GM23338 (cell line): Measurements from ENCODE around the gene SIDT1. TPM values are rescaled to one million over a fixed set of nuclear protein-coding genes. Genes with fewer than 3 reads are reported as not detected.
A peak's percentile ranks its signal among the peaks of the same experiment; 100 is the strongest.

Source experiments
- ATAC-seq: fragments of 200-7000 bp; cut with Tn5 transposase; 3 replicates; pipeline ENCODE4 v1.9.1; 2020
- DNase-seq: peaks from one replicate; pipeline ENCODE4 v3.0.0-alpha.2; 2015; ENCODE audit warnings: low spot score
- H2AFZ ChIP-seq: fragments of 200-600 bp; sonication (generic); 2 replicates; pipeline ENCODE4 v1.8.0; 2016; ENCODE audit warnings: antibody characterized with exemption, mild to moderate bottlenecking, moderate library complexity
- H3F3A ChIP-seq: fragments of 200-600 bp; sonication (generic); replicated peaks from 2 replicates; pipeline ENCODE4 v1.8.0; 2017; ENCODE audit warnings: antibody characterized with exemption, mixed run types, low read depth
- H3K27ac ChIP-seq: fragments of 200-600 bp; sonication (generic); 2 replicates; pipeline ENCODE4 v1.6.1; 2016; ENCODE audit warnings: low read depth
- H3K27me3 ChIP-seq: fragments of 200-600 bp; sonication (generic); 2 replicates; pipeline ENCODE4 v1.8.0; 2016; ENCODE audit warnings: mild to moderate bottlenecking, mixed run types, moderate library complexity; ENCODE audit not compliant: insufficient read depth
- H3K36me3 ChIP-seq: fragments of 200-600 bp; sonication (generic); 2 replicates; pipeline ENCODE4 v1.8.0; 2016; ENCODE audit warnings: mild to moderate bottlenecking; ENCODE audit not compliant: insufficient read depth
- H3K4me1 ChIP-seq: fragments of 200-600 bp; sonication (generic); 2 replicates; pipeline ENCODE4 v1.8.0; 2016; ENCODE audit warnings: mild to moderate bottlenecking, moderate library complexity; ENCODE audit not compliant: insufficient read depth
- H3K4me2 ChIP-seq: fragments of 200-600 bp; sonication (generic); 2 replicates; pipeline ENCODE4 v1.7.1; 2017; ENCODE audit warnings: mixed run types
- H3K4me3 ChIP-seq: fragments of 200-600 bp; sonication (generic); 2 replicates; pipeline ENCODE4 v1.6.1; 2016; ENCODE audit warnings: mixed run types
- H3K79me2 ChIP-seq: fragments of 200-600 bp; sonication (generic); replicated peaks from 2 replicates; pipeline ENCODE4 v1.8.0; 2017; ENCODE audit warnings: mild to moderate bottlenecking; ENCODE audit not compliant: insufficient read depth
- H3K9me2 ChIP-seq: fragments of 200-600 bp; sonication (generic); 2 replicates; pipeline ENCODE4 v1.8.0; 2017; ENCODE audit not compliant: insufficient read depth
- H4K20me1 ChIP-seq: fragments of 200-600 bp; sonication (generic); replicated peaks from 2 replicates; pipeline ENCODE4 v1.8.0; 2017; ENCODE audit warnings: mild to moderate bottlenecking; ENCODE audit not compliant: insufficient read depth
- H3K27ac Mint-ChIP-seq: 2 replicates; pipeline ENCODE4 v1.8.0; 2020; ENCODE audit warnings: inconsistent platforms, mild to moderate bottlenecking, moderate library complexity, mixed read lengths
- H3K27me3 Mint-ChIP-seq: 3 replicates; pipeline ENCODE4 v1.8.0; 2022; ENCODE audit warnings: low read depth, mild to moderate bottlenecking, moderate library complexity, mixed read lengths, inconsistent platforms; ENCODE audit not compliant: insufficient read depth, poor library complexity
- H3K36me3 Mint-ChIP-seq: 3 replicates; pipeline ENCODE4 v1.8.0; 2021; ENCODE audit warnings: low read depth, mild to moderate bottlenecking, inconsistent platforms, moderate library complexity, mixed read lengths
- H3K4me1 Mint-ChIP-seq: 3 replicates; pipeline ENCODE4 v1.8.0; 2020; ENCODE audit warnings: mild to moderate bottlenecking, inconsistent platforms, mixed read lengths
- H3K4me3 Mint-ChIP-seq: 3 replicates; pipeline ENCODE4 v1.8.0; 2021; ENCODE audit warnings: moderate library complexity, mild to moderate bottlenecking, inconsistent platforms, mixed read lengths
- H3K9me3 Mint-ChIP-seq: 3 replicates; pipeline ENCODE4 v1.8.0; 2020; ENCODE audit warnings: moderate library complexity, mild to moderate bottlenecking, inconsistent platforms, mixed read lengths
- CTCF ChIP-seq, 2 experiments: fragments of 200-600 bp in 1 of 2; sonication (generic) in 1 of 2; conservative IDR thresholded peaks; 2 replicates each; pipeline versions ENCODE4 v1.5.1 to v1.6.1; 2016 to 2017; ENCODE audit warnings: antibody characterized with exemption in 2 of 2, low read depth in 2 of 2, mild to moderate bottlenecking in 2 of 2, moderate library complexity in 1 of 2
- EZH2 ChIP-seq: fragments of 200-600 bp; sonication (generic); IDR thresholded peaks from one replicate; pipeline ENCODE4 v1.8.0; 2017; ENCODE audit warnings: antibody characterized with exemption, mild to moderate bottlenecking, low read depth; ENCODE audit not compliant: unreplicated experiment
- EZH2phosphoT487 ChIP-seq: fragments of 200-600 bp; sonication (generic); IDR thresholded peaks from one replicate; pipeline ENCODE4 v1.8.1; 2018; ENCODE audit warnings: antibody characterized with exemption; ENCODE audit not compliant: unreplicated experiment
- JUNB ChIP-seq: IDR thresholded peaks from one replicate; pipeline ENCODE4 v1.6.1; 2016; ENCODE audit warnings: antibody characterized with exemption; ENCODE audit not compliant: unreplicated experiment
- NANOG ChIP-seq: IDR thresholded peaks from 2 replicates; pipeline ENCODE4 v1.6.1; 2016; ENCODE audit warnings: antibody characterized with exemption, borderline replicate concordance
- STAT1 ChIP-seq: IDR thresholded peaks from one replicate; pipeline ENCODE4 v1.6.1; 2016; ENCODE audit warnings: antibody characterized with exemption; ENCODE audit not compliant: unreplicated experiment
- ZNF331 ChIP-seq: fragments of 250-450 bp; sonication (Bioruptor Pico); IDR thresholded peaks from 2 replicates; pipeline ENCODE4 v1.5.0; 2020; ENCODE audit warnings: low read depth, mild to moderate bottlenecking, moderate library complexity
- long read RNA-seq: library from polyadenylated mRNA; unstranded; transcript quantifications from one replicate; pipeline ENCODE4 v2.0.0, GENCODE V29; 2020; ENCODE audit not compliant: unreplicated experiment
- polyA plus RNA-seq: library from polyadenylated mRNA; unstranded; fragments of >200 nt; fragmentation: Nextera tagmentation; extraction: Ambion mirVana; gene quantifications from 2 replicates; pipeline ENCODE4 v1.2.1, GENCODE V29; 2016
- total RNA-seq: library from RNA; depleted of rRNA; stranded (reverse); fragments of >200 nt; shearing (Covaris generic); gene quantifications from 2 replicates; pipeline ENCODE4 v1.2.3, GENCODE V29; 2014; rRNA removed
- TF ChIP-seq, protein P1 (sequence below): fragments of 250-450 bp; sonication (Bioruptor Pico); IDR thresholded peaks from 2 replicates; pipeline ENCODE4 v1.5.0; 2020; ENCODE audit warnings: mild to moderate bottlenecking, moderate library complexity

SIDT1 gene
- total RNA-seq (0.10 TPM in 1 of 2 replicates, not detected in the other), polyA plus RNA-seq (not detected in 2 replicates)
- long read RNA-seq = 0 reads

DNA sequence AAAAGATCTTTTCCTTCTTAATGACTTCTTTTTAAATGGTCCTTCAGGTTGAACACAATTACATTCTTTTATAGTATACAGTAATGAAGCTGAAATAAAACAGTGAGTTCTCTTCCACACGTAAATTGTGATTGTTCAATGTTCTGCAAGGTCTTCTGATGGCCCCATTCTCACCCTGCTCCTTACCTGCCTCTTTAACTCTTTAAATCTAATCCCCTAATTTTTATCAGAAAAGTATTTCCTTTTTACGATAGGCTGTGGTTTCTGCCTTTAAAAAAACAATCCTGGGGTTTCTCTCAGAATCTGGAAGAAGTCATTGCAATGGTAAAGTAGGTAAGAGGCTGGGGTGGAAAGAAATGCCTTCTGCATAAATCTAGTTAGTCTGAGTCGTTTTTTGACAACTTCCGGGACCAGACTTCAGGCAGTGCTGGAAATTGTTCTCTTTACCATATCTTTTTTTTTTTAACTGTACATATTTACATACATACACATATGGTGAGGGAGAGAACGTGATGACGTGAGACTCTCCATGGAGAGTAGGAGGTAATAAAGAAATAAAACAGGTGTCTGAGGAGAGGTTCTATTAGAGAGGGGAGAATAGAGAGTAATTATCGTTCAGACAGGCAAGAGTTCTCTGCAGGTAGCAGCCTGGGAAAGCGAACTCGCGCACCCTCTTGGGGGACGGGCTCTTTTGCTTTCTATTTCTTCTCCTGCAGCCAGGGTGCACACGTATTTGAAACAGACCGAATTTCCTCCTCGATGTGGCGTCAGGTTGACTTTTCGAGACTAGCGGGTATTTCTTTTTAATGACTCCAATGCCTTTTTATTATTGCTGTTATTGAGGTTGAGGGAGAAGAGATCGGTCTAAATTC, at the start of gene SIDT1:
Gene SIDT1 (plus strand): TSS at position 730 of the 872 bp plus-strand sequence. CDS start 467 bp downstream, outside the sequence.
- Mint-ChIP-seq H3K4me3 (peak within 1 kb of the TSS; percentile 86), H3K27ac (no peak within 1 kb of the TSS), H3K27me3 (peaks cover 46% of the 10 kb centered on the region), H3K36me3 (no peaks in the 10 kb centered on the region), H3K4me1 (peaks cover 10% of the 10 kb centered on the region; the same call in 1 of the 3 replicates), H3K9me3 (no peaks in the 10 kb centered on the region; the same call in 1 of the 3 replicates)
- DNase-seq = peak; percentile 66
- peak; percentile 58 for ATAC-seq
- no peaks in the 10 kb centered on the region for H3K9me2 ChIP-seq
- H3K4me2 ChIP-seq = peak within 1 kb of the TSS; percentile 91
- H3K36me3 ChIP-seq = no peaks in the 10 kb centered on the region
- peak; percentile 73 for TF ChIP-seq EZH2
- peak in 1 of 2 experiments; percentile 8; a peak in 1 of 4 replicates for TF ChIP-seq CTCF (conservative IDR thresholded peaks at IDR 0.05; ENCODE audit: low read depth in 2 of 2)
- TF ChIP-seq EZH2phosphoT487 = no peak
- no peaks in the 10 kb centered on the region for H3F3A ChIP-seq
- H3K4me3 ChIP-seq = peak within 1 kb of the TSS; percentile 67
- no peak within 1 kb of the TSS for H3K27ac ChIP-seq
- H3K27me3 ChIP-seq = peaks cover 84% of the 10 kb centered on the region
- peaks cover 7% of the 10 kb centered on the region; the same call in 1 of the 2 replicates for H3K4me1 ChIP-seq
- no peaks in the 10 kb centered on the region for H4K20me1 ChIP-seq
- no peaks in the 10 kb centered on the region for H3K79me2 ChIP-seq
- H2AFZ ChIP-seq = peak within 1 kb of the TSS; percentile 98

- no peak for ATAC-seq
- Histone ChIP-seq H3K79me2 (no peaks in the 10 kb centered on the region), H3K27me3 (no peaks in the 10 kb centered on the region), H3K9me2 (no peaks in the 10 kb centered on the region), H3K4me1 (no peaks in the 10 kb centered on the region), H3K27ac (no peak overlapping the region), H4K20me1 (no peaks in the 10 kb centered on the region), H3K4me2 (no peak overlapping the region), H3K4me3 (no peak overlapping the region), H3F3A (no peaks in the 10 kb centered on the region), H3K36me3 (0 out of 2 replicates have a peak, but pooled peaks cover 4% of the 10 kb centered on the region), H2AFZ (no peak overlapping the region)
- DNase-seq = peak; percentile 16
- no peaks in the 10 kb centered on the region for H3K4me1 Mint-ChIP-seq
- peaks cover 41% of the 10 kb centered on the region for H3K36me3 Mint-ChIP-seq
- no peaks in the 10 kb centered on the region for H3K27me3 Mint-ChIP-seq
- no peak overlapping the region for H3K4me3 Mint-ChIP-seq
- H3K9me3 Mint-ChIP-seq = peaks cover 47% of the 10 kb centered on the region
- H3K27ac Mint-ChIP-seq = no peak overlapping the region
- no peak for TF ChIP-seq STAT1
- TF ChIP-seq JUNB = no peak
- TF ChIP-seq NANOG = no peak
- TF ChIP-seq EZH2phosphoT487 = no peak
- no peak for TF ChIP-seq ZNF331
- no peak for TF ChIP-seq EZH2
- TF ChIP-seq, protein P1, sequence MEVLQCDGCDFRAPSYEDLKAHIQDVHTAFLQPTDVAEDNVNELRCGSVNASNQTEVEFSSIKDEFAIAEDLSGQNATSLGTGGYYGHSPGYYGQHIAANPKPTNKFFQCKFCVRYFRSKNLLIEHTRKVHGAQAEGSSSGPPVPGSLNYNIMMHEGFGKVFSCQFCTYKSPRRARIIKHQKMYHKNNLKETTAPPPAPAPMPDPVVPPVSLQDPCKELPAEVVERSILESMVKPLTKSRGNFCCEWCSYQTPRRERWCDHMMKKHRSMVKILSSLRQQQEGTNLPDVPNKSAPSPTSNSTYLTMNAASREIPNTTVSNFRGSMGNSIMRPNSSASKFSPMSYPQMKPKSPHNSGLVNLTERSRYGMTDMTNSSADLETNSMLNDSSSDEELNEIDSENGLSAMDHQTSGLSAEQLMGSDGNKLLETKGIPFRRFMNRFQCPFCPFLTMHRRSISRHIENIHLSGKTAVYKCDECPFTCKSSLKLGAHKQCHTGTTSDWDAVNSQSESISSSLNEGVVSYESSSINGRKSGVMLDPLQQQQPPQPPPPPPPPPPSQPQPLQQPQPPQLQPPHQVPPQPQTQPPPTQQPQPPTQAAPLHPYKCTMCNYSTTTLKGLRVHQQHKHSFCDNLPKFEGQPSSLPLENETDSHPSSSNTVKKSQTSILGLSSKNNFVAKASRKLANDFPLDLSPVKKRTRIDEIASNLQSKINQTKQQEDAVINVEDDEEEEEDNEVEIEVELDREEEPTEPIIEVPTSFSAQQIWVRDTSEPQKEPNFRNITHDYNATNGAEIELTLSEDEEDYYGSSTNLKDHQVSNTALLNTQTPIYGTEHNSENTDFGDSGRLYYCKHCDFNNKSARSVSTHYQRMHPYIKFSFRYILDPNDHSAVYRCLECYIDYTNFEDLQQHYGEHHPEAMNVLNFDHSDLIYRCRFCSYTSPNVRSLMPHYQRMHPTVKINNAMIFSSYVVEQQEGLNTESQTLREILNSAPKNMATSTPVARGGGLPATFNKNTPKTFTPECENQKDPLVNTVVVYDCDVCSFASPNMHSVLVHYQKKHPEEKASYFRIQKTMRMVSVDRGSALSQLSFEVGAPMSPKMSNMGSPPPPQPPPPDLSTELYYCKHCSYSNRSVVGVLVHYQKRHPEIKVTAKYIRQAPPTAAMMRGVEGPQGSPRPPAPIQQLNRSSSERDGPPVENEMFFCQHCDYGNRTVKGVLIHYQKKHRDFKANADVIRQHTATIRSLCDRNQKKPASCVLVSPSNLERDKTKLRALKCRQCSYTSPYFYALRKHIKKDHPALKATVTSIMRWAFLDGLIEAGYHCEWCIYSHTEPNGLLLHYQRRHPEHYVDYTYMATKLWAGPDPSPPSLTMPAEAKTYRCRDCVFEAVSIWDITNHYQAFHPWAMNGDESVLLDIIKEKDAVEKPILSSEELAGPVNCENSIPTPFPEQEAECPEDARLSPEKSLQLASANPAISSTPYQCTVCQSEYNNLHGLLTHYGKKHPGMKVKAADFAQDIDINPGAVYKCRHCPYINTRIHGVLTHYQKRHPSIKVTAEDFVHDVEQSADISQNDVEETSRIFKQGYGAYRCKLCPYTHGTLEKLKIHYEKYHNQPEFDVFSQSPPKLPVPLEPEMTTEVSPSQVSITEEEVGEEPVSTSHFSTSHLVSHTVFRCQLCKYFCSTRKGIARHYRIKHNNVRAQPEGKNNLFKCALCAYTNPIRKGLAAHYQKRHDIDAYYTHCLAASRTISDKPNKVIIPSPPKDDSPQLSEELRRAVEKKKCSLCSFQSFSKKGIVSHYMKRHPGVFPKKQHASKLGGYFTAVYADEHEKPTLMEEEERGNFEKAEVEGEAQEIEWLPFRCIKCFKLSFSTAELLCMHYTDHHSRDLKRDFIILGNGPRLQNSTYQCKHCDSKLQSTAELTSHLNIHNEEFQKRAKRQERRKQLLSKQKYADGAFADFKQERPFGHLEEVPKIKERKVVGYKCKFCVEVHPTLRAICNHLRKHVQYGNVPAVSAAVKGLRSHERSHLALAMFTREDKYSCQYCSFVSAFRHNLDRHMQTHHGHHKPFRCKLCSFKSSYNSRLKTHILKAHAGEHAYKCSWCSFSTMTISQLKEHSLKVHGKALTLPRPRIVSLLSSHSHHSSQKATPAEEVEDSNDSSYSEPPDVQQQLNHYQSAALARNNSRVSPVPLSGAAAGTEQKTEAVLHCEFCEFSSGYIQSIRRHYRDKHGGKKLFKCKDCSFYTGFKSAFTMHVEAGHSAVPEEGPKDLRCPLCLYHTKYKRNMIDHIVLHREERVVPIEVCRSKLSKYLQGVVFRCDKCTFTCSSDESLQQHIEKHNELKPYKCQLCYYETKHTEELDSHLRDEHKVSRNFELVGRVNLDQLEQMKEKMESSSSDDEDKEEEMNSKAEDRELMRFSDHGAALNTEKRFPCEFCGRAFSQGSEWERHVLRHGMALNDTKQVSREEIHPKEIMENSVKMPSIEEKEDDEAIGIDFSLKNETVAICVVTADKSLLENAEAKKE (CRISPR knock-in tag) = no peak
- TF ChIP-seq CTCF (conservative IDR thresholded peaks at IDR 0.05; ENCODE audit: low read depth in 2 of 2) = no peak
These were observed 47.2 kb upstream of the SIDT1 start for GRCh38 chr3:113485161-113485609.
